ENCODE data around the gene LYSMD4. TPM values are rescaled to one million over a fixed set of nuclear protein-coding genes. Genes with fewer than 3 reads are reported as not detected.
"Not testable (repeated sequence)": the region's sequence is repeated elsewhere in the genome, so short reads cannot be mapped to it uniquely, and the experiment has no call there.

Gene LYSMD4
- total RNA-seq, 1 donor from 2014 or later, result 11.3 TPM

DNA sequence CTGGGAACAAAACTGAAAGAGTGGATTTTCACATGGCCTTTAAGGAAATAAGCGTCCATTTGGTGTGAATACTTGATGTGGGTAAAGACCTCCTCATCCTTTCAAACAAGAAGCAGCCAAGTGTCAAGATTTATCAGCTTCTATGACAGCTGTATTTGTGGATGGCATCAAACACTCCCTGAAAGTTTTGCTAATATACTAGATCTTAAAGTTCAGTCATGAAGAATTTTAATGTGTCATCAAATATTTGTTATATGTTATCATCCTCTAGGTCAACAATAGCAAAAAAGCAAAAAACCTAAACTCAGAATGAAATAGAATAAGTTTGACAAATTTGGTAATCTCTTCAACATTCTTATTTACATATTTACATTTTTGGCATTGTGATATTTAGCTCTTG is 29.1 kb upstream of the LYSMD4 start:
- peaks cover 18% of the 10 kb centered on the region for H3K27me3 Mint-ChIP-seq (ENCODE audit: unreplicated experiment)
- H3K27ac Mint-ChIP-seq (ENCODE audit: unreplicated experiment), result no peak overlapping the region
- no peaks in the 10 kb centered on the region for H3K4me1 Mint-ChIP-seq (ENCODE audit: unreplicated experiment)
- H3K9me3 Mint-ChIP-seq (ENCODE audit: unreplicated experiment), result no peaks in the 10 kb centered on the region
- no peaks in the 10 kb centered on the region for H3K36me3 Mint-ChIP-seq (ENCODE audit: unreplicated experiment)
- TF ChIP-seq, protein P1, sequence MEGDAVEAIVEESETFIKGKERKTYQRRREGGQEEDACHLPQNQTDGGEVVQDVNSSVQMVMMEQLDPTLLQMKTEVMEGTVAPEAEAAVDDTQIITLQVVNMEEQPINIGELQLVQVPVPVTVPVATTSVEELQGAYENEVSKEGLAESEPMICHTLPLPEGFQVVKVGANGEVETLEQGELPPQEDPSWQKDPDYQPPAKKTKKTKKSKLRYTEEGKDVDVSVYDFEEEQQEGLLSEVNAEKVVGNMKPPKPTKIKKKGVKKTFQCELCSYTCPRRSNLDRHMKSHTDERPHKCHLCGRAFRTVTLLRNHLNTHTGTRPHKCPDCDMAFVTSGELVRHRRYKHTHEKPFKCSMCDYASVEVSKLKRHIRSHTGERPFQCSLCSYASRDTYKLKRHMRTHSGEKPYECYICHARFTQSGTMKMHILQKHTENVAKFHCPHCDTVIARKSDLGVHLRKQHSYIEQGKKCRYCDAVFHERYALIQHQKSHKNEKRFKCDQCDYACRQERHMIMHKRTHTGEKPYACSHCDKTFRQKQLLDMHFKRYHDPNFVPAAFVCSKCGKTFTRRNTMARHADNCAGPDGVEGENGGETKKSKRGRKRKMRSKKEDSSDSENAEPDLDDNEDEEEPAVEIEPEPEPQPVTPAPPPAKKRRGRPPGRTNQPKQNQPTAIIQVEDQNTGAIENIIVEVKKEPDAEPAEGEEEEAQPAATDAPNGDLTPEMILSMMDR (IDR thresholded peaks at IDR 0.05), result no peak
- no peak overlapping the region for H3K4me3 Mint-ChIP-seq (ENCODE audit: unreplicated experiment)
- no peak for DNase-seq (ENCODE audit: extremely low spot score, unreplicated experiment)

DNA sequence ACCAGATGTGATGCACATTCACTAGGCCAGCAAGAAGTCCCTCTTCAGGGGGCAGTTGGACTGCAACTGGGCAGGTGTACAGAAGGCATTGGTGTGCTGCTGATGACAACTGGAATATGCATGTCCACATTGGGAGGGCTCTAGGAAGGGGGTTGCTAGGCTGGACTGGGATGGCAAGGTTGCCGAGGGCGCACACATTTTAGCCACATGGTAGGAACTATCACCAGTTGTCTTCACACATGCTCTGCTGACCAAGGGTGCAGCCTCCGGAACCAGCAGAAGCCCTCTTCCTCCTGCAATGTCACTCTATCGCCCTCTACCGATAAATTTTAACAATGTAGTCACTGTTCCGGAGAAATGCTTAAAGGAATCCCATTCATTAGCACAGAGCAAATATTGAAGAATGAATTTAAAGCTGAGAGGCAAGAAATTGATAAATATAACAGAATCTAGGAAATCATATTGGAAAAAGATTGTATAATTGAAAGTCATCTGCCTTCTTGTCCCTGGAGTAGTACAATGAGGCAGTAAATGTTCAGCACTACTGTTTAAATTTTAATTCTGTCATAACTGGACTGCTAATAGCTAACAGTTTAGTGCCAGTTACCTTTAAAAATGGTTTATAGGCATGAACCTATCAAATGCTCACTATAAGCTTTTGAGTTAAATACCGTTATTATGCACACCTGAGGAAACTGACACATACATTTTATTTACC is 22.6 kb upstream of the LYSMD4 start:
- Mint-ChIP-seq H3K27me3 (ENCODE audit: unreplicated experiment) (peaks cover 11% of the 10 kb centered on the region), H3K27ac (ENCODE audit: unreplicated experiment) (no peak overlapping the region), H3K4me3 (ENCODE audit: unreplicated experiment) (no peak overlapping the region), H3K36me3 (ENCODE audit: unreplicated experiment) (no peaks in the 10 kb centered on the region), H3K9me3 (ENCODE audit: unreplicated experiment) (no peaks in the 10 kb centered on the region), H3K4me1 (ENCODE audit: unreplicated experiment) (no peaks in the 10 kb centered on the region)
- TF ChIP-seq, protein P1 (IDR thresholded peaks at IDR 0.05), result peak; percentile 82
- DNase-seq (ENCODE audit: extremely low spot score, unreplicated experiment), result no peak

DNA sequence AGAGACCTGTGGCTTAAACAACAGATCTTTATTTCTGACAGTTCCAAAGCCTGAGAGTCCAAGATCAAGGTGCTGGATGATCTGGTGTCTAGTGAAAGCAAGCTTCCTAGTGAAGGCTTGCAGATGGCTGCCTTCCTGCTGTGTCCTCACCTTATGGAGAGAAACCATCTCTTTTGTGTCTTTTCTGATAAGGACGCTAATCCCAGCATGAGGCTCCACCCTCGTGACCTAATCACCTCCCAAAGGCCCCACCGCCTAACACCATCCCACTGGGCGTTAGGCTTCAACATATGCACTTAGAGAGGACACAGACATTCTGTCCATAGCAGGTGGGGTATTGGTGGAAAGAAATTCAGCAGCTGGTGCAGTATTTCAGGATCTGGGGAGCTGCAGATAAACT is 19.8 kb upstream of the LYSMD4 start:
- H3K9me3 Mint-ChIP-seq (ENCODE audit: unreplicated experiment), result no peaks in the 10 kb centered on the region
- no peaks in the 10 kb centered on the region for H3K36me3 Mint-ChIP-seq (ENCODE audit: unreplicated experiment)
- H3K4me1 Mint-ChIP-seq (ENCODE audit: unreplicated experiment), result no peaks in the 10 kb centered on the region
- no peak for DNase-seq (ENCODE audit: extremely low spot score, unreplicated experiment)
- H3K4me3 Mint-ChIP-seq (ENCODE audit: unreplicated experiment), result no peak overlapping the region
- no peak overlapping the region for H3K27ac Mint-ChIP-seq (ENCODE audit: unreplicated experiment)
- peaks cover 5% of the 10 kb centered on the region for H3K27me3 Mint-ChIP-seq (ENCODE audit: unreplicated experiment)
- TF ChIP-seq, protein P1 (IDR thresholded peaks at IDR 0.05), result no peak

DNA sequence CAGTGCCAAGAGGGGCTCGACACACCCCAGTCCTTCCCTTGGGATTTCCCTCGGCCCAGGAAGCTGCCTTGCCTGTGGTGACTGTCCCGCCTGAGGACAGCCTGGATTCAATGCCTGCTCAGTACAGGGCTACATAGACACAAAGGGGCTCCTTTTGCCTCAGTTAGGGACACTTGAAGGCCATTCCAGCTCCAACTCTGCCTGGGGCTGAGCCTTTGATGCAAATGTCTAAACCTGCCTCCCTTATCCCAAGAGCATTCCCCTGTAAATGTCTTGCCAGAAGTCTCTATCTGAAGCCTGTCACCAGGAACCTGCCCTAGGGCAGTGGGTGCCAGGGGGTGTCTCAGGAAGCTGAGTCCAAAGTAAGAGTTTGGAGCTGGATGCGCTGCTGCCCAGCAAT is 19.3 kb upstream of the LYSMD4 start:
- H3K36me3 Mint-ChIP-seq (ENCODE audit: unreplicated experiment), result no peaks in the 10 kb centered on the region
- TF ChIP-seq, protein P1 (IDR thresholded peaks at IDR 0.05), result no peak
- H3K4me3 Mint-ChIP-seq (ENCODE audit: unreplicated experiment), result no peak overlapping the region
- H3K27ac Mint-ChIP-seq (ENCODE audit: unreplicated experiment), result no peak overlapping the region
- H3K9me3 Mint-ChIP-seq (ENCODE audit: unreplicated experiment), result no peaks in the 10 kb centered on the region
- DNase-seq (ENCODE audit: extremely low spot score, unreplicated experiment), result no peak
- H3K4me1 Mint-ChIP-seq (ENCODE audit: unreplicated experiment), result no peaks in the 10 kb centered on the region
- H3K27me3 Mint-ChIP-seq (ENCODE audit: unreplicated experiment), result peaks cover 3% of the 10 kb centered on the region

DNA sequence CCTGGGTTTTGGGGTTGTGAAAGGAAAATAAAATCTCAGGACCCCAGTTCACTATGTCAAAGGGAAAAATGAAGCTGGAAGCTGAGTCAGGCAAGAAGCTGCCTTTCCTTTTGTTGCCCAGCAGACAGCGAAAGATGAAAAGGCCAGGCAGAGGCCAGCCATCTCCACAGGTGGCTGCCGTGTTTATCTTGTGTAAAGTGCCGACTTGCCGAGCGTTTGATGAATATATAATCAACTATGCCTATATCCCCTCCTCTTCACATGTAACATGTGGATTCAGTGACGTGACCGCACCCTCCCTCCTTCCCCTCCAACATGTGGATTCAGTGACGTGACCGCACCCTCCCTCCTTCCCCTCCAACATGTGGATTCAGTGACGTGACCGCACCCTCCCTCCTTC is 17.1 kb upstream of the LYSMD4 start:
- not testable (repeated sequence) for H3K27ac Mint-ChIP-seq (ENCODE audit: unreplicated experiment); H3K36me3 Mint-ChIP-seq (ENCODE audit: unreplicated experiment); H3K4me3 Mint-ChIP-seq (ENCODE audit: unreplicated experiment); DNase-seq (ENCODE audit: extremely low spot score, unreplicated experiment); H3K9me3 Mint-ChIP-seq (ENCODE audit: unreplicated experiment); H3K4me1 Mint-ChIP-seq (ENCODE audit: unreplicated experiment); H3K27me3 Mint-ChIP-seq (ENCODE audit: unreplicated experiment)
